ENCODE measurements around the gene RALGAPB. TPM values are rescaled to one million over a fixed set of nuclear protein-coding genes. Genes with fewer than 3 reads are reported as not detected.

Gene RALGAPB
- total RNA-seq, 4 donors from 2014 or later, result 34.4 to 86.7 (median 44.2) TPM

DNA sequence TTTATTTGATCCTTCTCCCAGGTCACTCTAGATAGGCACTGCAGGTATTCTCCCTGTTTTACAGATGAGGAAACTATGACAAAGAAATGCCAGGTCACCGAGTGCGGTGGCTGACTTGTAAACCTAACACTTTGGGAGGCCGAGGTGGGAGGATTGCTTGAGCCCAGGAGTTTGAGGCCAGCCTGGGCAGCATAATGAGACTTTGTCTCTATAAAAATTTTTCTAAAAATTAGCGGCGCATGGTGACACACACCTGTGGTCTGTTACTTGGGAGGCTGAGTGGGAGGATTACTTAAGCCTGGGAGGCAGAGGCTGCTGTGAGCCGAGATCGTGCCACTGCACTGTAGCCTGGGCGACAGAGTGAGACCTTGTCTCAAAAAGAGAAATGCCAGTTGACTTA lies 5.1 kb downstream of the RALGAPB start:
- WGBS, result 97% methylated on average over 8 of the region's 8 CpGs
- TF ChIP-seq POLR2A (IDR thresholded peaks at IDR 0.05) (no peak), POLR2AphosphoS5 (IDR thresholded peaks at IDR 0.05) (no peak), EP300 (IDR thresholded peaks at IDR 0.05) (no peak)
- TF ChIP-seq, protein P1, sequence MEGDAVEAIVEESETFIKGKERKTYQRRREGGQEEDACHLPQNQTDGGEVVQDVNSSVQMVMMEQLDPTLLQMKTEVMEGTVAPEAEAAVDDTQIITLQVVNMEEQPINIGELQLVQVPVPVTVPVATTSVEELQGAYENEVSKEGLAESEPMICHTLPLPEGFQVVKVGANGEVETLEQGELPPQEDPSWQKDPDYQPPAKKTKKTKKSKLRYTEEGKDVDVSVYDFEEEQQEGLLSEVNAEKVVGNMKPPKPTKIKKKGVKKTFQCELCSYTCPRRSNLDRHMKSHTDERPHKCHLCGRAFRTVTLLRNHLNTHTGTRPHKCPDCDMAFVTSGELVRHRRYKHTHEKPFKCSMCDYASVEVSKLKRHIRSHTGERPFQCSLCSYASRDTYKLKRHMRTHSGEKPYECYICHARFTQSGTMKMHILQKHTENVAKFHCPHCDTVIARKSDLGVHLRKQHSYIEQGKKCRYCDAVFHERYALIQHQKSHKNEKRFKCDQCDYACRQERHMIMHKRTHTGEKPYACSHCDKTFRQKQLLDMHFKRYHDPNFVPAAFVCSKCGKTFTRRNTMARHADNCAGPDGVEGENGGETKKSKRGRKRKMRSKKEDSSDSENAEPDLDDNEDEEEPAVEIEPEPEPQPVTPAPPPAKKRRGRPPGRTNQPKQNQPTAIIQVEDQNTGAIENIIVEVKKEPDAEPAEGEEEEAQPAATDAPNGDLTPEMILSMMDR (IDR thresholded peaks at IDR 0.05), result no peak
- no peaks in the 10 kb centered on the region for H3K9me3 ChIP-seq
- no peaks in the 10 kb centered on the region for H3K27me3 ChIP-seq
- no peak overlapping the region for H3K27ac ChIP-seq
- H3K4me1 ChIP-seq, result peaks cover 16% of the 10 kb centered on the region
- no peak for DNase-seq (ENCODE audit: low spot score in 2 of 2)
- peaks cover 4% of the 10 kb centered on the region for H3K36me3 ChIP-seq
- H3K4me3 ChIP-seq, result no peak overlapping the region

DNA sequence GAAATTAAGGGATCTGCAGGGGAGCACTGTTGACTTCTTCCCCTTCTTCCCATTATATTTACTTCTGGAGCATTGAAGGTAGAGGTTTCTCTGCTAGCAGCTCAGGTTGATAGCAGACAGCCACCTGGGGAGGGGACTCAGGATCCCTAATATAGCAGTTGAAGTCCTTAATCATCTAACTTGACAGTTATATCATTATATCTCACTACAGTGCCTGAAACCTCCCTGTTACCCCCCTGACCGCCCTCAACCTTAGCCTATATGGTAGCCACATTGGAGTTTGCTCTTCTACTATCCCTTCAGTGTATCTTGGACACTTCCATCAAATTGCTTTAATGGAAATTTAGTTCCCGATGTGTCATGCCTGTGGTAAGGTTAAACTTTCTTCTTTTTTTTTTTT lies 7.0 kb downstream of the RALGAPB start:
- Histone ChIP-seq H3K9me3 (no peaks in the 10 kb centered on the region), H3K36me3 (peaks cover 4% of the 10 kb centered on the region), H3K27me3 (no peaks in the 10 kb centered on the region), H3K4me3 (no peak overlapping the region), H3K27ac (no peak overlapping the region), H3K4me1 (peaks cover under 1% of the 10 kb centered on the region)
- TF ChIP-seq EP300 (IDR thresholded peaks at IDR 0.05) (no peak), POLR2AphosphoS5 (IDR thresholded peaks at IDR 0.05) (no peak), POLR2A (IDR thresholded peaks at IDR 0.05) (no peak)
- TF ChIP-seq, protein P1 (IDR thresholded peaks at IDR 0.05), result no peak
- 96% methylated on average over 2 of the region's 2 CpGs for WGBS
- DNase-seq (ENCODE audit: low spot score in 2 of 2), result no peak

DNA sequence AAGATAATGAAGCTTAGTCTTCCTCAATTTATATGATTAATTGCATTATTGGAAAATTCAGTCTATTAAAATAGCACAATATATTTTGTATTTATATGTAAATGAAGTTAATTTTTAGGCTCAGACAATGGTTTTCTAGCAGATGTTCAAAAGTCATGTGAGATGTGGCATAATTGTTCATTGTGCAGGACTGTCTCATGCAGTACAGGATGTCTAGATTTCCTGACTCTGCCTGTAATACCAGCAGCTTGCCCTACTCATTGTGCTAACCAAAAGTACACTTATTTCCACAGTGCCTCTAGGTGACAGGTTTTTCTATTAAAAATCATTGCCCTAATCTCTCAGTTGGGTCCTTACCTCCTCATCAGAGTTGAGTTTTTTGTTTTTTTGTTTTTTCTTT lies 12.4 kb downstream of the RALGAPB start:
- no peaks in the 10 kb centered on the region for H3K27me3 ChIP-seq
- no peak for TF ChIP-seq POLR2A (IDR thresholded peaks at IDR 0.05)
- no peak for TF ChIP-seq POLR2AphosphoS5 (IDR thresholded peaks at IDR 0.05)
- no peak for TF ChIP-seq EP300 (IDR thresholded peaks at IDR 0.05)
- TF ChIP-seq, protein P1 (IDR thresholded peaks at IDR 0.05), result no peak

DNA sequence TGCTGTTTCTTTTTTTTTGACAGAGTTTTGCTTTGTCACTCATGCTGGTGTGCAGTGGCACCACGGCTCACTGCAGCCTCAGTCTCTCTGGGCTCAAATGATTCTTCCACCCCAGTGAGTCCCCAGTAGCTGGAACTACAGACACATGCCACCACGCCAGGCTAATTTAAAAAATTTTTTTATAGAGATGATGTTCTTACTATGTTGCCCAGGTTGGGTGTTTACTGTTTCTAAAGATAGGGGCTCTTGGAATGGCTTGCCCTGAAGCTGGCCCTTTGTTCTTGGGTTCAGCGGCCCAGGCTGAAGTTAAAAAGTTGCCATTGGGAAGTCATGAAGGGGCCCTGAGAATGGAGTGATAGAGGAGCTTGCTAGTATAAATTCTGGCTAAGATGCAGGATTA lies 16.5 kb downstream of the RALGAPB start:
- H3K9me3 ChIP-seq, result no peaks in the 10 kb centered on the region
- TF ChIP-seq POLR2A (IDR thresholded peaks at IDR 0.05) (no peak), POLR2AphosphoS5 (IDR thresholded peaks at IDR 0.05) (no peak), EP300 (IDR thresholded peaks at IDR 0.05) (no peak)
- TF ChIP-seq, protein P1 (IDR thresholded peaks at IDR 0.05), result no peak
- no peaks in the 10 kb centered on the region for H3K27me3 ChIP-seq
- H3K4me1 ChIP-seq, result no peaks in the 10 kb centered on the region
- 100% methylated on average over 3 of the region's 3 CpGs for WGBS
- no peak overlapping the region for H3K4me3 ChIP-seq
- H3K36me3 ChIP-seq, result peaks cover 39% of the 10 kb centered on the region
- H3K27ac ChIP-seq, result no peak overlapping the region
- DNase-seq (ENCODE audit: low spot score in 2 of 2), result no peak

More for the DNA sequence above, 12.4 kb downstream of the RALGAPB start:
- Histone ChIP-seq H3K4me3 (no peak overlapping the region), H3K36me3 (peaks cover 23% of the 10 kb centered on the region), H3K4me1 (no peaks in the 10 kb centered on the region), H3K27ac (no peak overlapping the region), H3K9me3 (no peaks in the 10 kb centered on the region)
- no peak for DNase-seq (ENCODE audit: low spot score in 2 of 2)

GRCh38 chr20:38497246-38497935 lies 24.7 kb downstream of the RALGAPB start:
- TF ChIP-seq, protein P1 (IDR thresholded peaks at IDR 0.05), result no peak
- TF ChIP-seq POLR2AphosphoS5 (IDR thresholded peaks at IDR 0.05), result no peak
- TF ChIP-seq EP300 (IDR thresholded peaks at IDR 0.05), result no peak
- no peak for TF ChIP-seq POLR2A (IDR thresholded peaks at IDR 0.05)
- H3K4me3 ChIP-seq, result no peak overlapping the region
- no peaks in the 10 kb centered on the region for H3K27me3 ChIP-seq
- H3K27ac ChIP-seq, result no peak overlapping the region
- H3K36me3 ChIP-seq, result peaks cover 77% of the 10 kb centered on the region
- H3K9me3 ChIP-seq, result no peaks in the 10 kb centered on the region
- H3K4me1 ChIP-seq, result no peaks in the 10 kb centered on the region
- 91% methylated on average over 8 of the region's 8 CpGs for WGBS
- DNase-seq (ENCODE audit: low spot score in 2 of 2), result no peak

Data from suprapubic skin (tissue), 4 donors.